Liver (tissue), 2 donors: ENCODE data around the gene TPPP.
"Not testable (repeated sequence)": the region's sequence is repeated elsewhere in the genome, so short reads cannot be mapped to it uniquely, and the experiment has no call there.

Experiments
- CTCF ChIP-seq: fragments of 150-350 bp; IDR thresholded peaks from 2 replicates; pipeline ENCODE4 v1.5.1; 2017; ENCODE audit warnings: improper control_type of control experiment, low read depth, low read length; ENCODE audit not compliant: missing input control
- FOXA1 ChIP-seq: IDR thresholded peaks from 2 replicates; pipeline ENCODE4 v1.6.1; 2016; ENCODE audit warnings: antibody characterized with exemption
- donor health status: healthy.

DNA sequence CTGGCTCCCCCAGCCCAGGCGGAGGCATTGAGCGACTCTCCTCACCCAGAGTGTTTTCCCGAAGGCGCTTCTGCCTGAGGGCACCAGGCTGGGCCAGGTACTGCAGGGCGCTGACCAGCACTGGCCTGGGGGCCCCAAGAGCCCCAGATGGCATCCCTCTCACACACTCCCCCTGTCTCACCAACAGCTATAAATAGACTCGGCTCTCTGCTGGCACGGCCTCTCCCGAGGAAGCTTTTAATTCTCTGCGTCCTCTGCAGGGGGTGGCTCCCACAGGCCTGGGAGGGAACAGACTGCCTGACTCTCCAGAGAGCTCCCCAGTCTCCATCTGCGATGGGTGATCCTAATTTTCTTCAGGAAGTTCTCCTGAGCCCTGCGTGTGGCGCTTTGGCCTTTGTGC lies 2.9 kb downstream of the TPPP start:
- not testable (repeated sequence) for TF ChIP-seq FOXA1, CTCF
